ENCODE results near the gene SLC7A4.
"Not testable (repeated sequence)": the region's sequence is repeated elsewhere in the genome, so short reads cannot be mapped to it uniquely, and the experiment has no call there.

Gene SLC7A4

DNA sequence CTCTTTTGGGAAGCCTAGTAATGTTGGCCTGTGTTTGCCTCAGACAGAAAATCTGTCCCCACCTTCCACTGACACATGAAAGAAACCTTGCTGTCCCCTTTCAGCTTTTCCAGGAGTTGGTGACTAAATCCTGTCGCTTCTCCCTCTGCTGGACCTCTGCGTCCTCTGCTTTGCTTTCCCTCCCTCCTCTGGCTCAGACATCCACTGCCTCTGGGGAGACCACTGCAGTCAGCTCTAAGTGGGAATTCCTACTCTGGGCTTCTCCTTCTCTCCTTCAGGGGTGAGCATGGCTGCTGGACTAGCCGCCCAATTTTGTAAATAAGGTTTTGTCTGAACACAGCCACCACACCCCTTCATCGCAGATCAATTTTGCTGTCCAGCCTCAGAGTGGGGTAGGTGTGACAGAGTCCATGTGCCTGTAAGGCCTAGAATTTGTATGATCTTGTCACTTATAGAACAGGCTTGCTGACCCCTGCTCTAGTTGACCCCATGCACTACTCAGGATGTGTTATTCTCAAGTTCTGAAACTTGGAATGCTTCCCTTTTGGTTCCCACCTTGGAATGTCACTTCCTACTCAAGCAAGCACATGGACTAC, 36.4 kb upstream of the SLC7A4 start:
- H3K9me3 ChIP-seq (ENCODE audit: insufficient read depth, low read length): peaks cover 10% of the 10 kb centered on the region; the same call in 1 of the 2 replicates
- TF ChIP-seq SUZ12 (IDR thresholded peaks at IDR 0.05; ENCODE audit: extremely low read depth, insufficient read depth, insufficient read length) (no peak), ZNF274 (IDR thresholded peaks at IDR 0.05; ENCODE audit: low read depth, low read length) (no peak), YY1 (IDR thresholded peaks at IDR 0.05; ENCODE audit: insufficient read depth, insufficient read length) (no peak)
- H3K27me3 ChIP-seq (ENCODE audit: insufficient read depth, insufficient read length): no peaks in the 10 kb centered on the region

DNA sequence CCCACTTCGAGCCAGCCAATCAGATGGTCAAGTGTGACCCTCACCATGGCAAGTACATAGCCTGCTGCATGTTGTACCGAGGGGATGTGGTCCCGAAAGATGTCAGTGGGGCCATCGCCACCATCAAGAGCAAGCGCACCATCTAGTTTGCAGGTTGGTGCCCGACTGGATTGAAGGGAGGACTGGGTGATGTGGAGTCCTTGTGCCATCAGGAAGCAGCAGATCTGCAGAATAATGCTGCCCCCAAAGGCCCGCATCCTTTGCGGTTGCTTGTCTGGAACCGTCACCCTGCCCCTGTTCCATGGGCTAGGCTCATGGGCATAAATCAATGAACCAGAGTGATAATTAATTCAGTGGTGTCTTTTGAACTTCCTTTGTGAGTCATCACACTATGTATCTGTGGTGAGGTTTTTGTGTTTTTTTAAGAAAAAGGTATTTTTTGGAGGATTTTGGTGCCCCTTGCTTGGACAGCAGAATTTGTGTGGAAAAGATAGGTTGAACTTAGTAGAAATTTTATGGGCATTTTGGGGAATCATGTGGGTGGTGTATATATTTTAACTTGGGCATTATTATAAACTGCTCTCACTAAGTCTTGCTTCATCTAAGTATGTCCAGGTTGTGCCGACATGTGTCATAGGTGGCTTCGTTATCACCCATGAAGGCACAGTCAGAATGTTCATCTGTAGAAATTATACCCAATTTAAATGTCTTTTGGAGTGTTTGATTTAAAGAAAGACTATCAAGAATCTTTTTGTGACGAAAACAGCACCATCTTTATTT, 35.7 kb upstream of the SLC7A4 start:
- no peaks in the 10 kb centered on the region for H3K27me3 ChIP-seq (ENCODE audit: insufficient read depth, insufficient read length)
- TF ChIP-seq ZNF274 (IDR thresholded peaks at IDR 0.05; ENCODE audit: low read depth, low read length): no peak
- no peak for TF ChIP-seq SUZ12 (IDR thresholded peaks at IDR 0.05; ENCODE audit: extremely low read depth, insufficient read depth, insufficient read length)
- TF ChIP-seq YY1 (IDR thresholded peaks at IDR 0.05; ENCODE audit: insufficient read depth, insufficient read length): no peak
- no peak overlapping the region for H3K4me3 ChIP-seq (ENCODE audit: insufficient read length, low read depth)
- DNase-seq (ENCODE audit: low read depth, low spot score): no peak
- peaks cover 10% of the 10 kb centered on the region; the same call in 1 of the 2 replicates for H3K9me3 ChIP-seq (ENCODE audit: insufficient read depth, low read length)
- no peaks in the 10 kb centered on the region for H3K4me1 ChIP-seq (ENCODE audit: insufficient read depth, insufficient read length)
- H3K9ac ChIP-seq (ENCODE audit: insufficient read length, low read depth): no peak overlapping the region
- H3K36me3 ChIP-seq (ENCODE audit: insufficient read depth, insufficient read length, low read length): no peaks in the 10 kb centered on the region

More for the DNA sequence above, 36.4 kb upstream of the SLC7A4 start:
- no peak overlapping the region for H3K9ac ChIP-seq (ENCODE audit: insufficient read length, low read depth)
- H3K36me3 ChIP-seq (ENCODE audit: insufficient read depth, insufficient read length, low read length): no peaks in the 10 kb centered on the region
- no peak overlapping the region for H3K4me3 ChIP-seq (ENCODE audit: insufficient read length, low read depth)
- no peak for DNase-seq (ENCODE audit: low read depth, low spot score)
- H3K4me1 ChIP-seq (ENCODE audit: insufficient read depth, insufficient read length): no peaks in the 10 kb centered on the region

DNA sequence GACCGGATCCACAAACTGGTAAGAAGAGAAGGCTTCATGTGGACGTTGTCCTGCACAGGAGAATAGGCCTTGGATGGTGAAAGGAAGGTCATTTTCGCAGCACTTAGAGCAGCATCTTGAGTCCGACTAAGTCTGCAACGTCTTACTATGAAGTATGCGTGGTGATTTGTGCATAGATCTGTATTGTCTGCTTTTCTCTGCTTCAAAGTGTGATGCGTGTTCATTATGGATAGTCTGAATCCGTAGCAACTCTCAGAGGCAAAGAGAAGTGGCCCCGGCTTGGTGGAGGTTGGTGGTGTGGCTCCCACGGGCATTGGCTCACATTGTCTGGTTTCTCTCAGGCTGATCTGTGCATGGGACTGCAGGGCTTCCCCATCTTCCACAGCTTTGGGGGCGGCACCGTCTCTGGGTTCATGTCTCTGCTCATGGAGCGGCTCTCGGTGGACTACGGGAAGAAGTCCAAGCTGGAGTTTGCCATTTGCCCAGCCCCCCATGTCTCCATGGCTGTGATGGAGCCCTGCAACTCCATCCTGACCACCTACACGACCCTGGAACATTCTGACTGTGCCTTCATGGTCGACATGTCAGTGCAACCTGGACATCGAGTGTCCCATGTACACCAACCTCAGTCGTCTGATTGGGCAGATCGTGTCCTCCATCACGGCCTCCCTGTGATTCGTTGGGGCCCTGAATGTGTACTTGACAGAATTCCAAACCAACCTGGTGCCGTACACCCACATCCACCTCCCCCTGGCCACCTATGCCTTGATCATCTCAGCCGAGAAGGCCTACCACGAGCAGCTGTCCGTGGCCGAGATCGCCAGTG, 34.9 kb upstream of the SLC7A4 start:
- Histone ChIP-seq H3K9me3 (ENCODE audit: insufficient read depth, low read length) (peaks cover 6% of the 10 kb centered on the region; the same call in 1 of the 2 replicates), H3K4me3 (ENCODE audit: insufficient read length, low read depth) (no peak overlapping the region), H3K9ac (ENCODE audit: insufficient read length, low read depth) (no peak overlapping the region), H3K27me3 (ENCODE audit: insufficient read depth, insufficient read length) (no peaks in the 10 kb centered on the region), H3K4me1 (ENCODE audit: insufficient read depth, insufficient read length) (no peaks in the 10 kb centered on the region), H3K36me3 (ENCODE audit: insufficient read depth, insufficient read length, low read length) (no peaks in the 10 kb centered on the region)
- no peak for TF ChIP-seq SUZ12 (IDR thresholded peaks at IDR 0.05; ENCODE audit: extremely low read depth, insufficient read depth, insufficient read length)
- no peak for TF ChIP-seq ZNF274 (IDR thresholded peaks at IDR 0.05; ENCODE audit: low read depth, low read length)
- TF ChIP-seq YY1 (IDR thresholded peaks at IDR 0.05; ENCODE audit: insufficient read depth, insufficient read length): no peak
- no peak for DNase-seq (ENCODE audit: low read depth, low spot score)

DNA sequence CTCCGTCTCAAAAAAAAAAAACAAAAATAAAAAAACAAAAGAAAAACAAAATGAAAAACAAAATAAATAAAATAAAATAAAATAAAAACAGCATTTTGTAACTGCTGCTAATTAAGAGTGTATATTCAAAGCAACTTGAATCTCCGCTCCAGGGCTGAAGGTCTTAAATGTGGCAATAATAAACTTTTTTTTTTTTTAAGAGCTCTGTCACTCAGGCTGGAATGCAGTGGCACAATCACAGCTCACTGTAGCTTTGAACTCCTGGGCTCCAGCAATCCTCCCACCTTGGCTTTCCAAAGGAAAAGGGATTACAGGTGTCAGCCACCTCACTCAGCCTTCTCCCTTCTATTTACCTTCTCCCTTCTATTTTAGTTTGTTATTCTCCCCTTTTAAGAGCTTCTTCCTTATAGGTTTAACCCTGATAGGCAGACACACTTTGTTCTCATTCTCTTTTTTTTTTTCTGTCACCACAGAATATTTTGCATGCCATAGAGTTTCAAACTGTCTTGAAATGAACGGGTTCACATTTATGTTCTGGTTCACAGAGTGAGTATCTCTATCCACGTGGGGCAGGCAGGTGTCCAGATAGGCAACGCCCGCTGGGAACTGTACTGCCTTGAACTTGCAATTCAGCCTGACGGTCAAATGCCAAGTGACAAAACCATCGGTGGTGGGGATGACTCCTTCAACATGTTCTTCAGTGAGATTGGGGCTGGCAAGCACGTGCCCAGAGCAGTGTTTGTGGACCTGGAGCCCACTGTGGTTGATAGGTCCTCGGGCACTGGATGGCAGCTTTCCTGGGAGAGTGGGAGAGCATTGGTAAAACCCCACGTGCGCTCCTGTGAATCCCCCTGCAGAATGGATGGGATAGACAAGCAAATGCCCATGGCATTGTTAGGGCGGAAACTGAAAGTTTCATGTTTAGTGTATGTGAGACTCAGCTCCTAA, 32.8 kb upstream of the SLC7A4 start:
- no peak overlapping the region for H3K9ac ChIP-seq (ENCODE audit: insufficient read length, low read depth)
- no peaks in the 10 kb centered on the region for H3K36me3 ChIP-seq (ENCODE audit: insufficient read depth, insufficient read length, low read length)
- TF ChIP-seq YY1 (IDR thresholded peaks at IDR 0.05; ENCODE audit: insufficient read depth, insufficient read length): no peak
- TF ChIP-seq SUZ12 (IDR thresholded peaks at IDR 0.05; ENCODE audit: extremely low read depth, insufficient read depth, insufficient read length): no peak
- no peak for TF ChIP-seq ZNF274 (IDR thresholded peaks at IDR 0.05; ENCODE audit: low read depth, low read length)
- no peak for DNase-seq (ENCODE audit: low read depth, low spot score)
- no peaks in the 10 kb centered on the region for H3K9me3 ChIP-seq (ENCODE audit: insufficient read depth, low read length)
- no peak overlapping the region for H3K4me3 ChIP-seq (ENCODE audit: insufficient read length, low read depth)
- H3K27me3 ChIP-seq (ENCODE audit: insufficient read depth, insufficient read length): no peaks in the 10 kb centered on the region
- no peaks in the 10 kb centered on the region for H3K4me1 ChIP-seq (ENCODE audit: insufficient read depth, insufficient read length)

DNA sequence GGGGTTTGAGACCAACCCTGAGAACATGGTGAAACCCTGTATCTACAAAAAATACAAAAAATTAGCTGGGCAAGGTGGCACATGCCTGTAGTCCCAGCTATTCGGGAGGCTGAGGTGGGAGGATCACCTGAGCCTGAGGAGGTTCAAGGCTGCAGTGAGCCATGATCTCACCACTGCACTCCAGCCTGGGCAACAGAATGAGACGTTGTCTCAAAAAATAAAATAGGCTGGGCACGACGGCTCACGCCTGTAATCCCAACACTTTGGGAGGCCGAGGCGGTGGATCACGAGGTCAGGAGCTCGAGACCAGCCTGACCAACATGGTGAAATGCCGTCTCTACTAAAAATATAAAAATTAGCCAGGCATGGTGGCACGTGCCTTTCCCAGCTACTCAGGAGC, 32.1 kb upstream of the SLC7A4 start:
- not testable (repeated sequence) for H3K4me3 ChIP-seq (ENCODE audit: insufficient read length, low read depth)

DNA sequence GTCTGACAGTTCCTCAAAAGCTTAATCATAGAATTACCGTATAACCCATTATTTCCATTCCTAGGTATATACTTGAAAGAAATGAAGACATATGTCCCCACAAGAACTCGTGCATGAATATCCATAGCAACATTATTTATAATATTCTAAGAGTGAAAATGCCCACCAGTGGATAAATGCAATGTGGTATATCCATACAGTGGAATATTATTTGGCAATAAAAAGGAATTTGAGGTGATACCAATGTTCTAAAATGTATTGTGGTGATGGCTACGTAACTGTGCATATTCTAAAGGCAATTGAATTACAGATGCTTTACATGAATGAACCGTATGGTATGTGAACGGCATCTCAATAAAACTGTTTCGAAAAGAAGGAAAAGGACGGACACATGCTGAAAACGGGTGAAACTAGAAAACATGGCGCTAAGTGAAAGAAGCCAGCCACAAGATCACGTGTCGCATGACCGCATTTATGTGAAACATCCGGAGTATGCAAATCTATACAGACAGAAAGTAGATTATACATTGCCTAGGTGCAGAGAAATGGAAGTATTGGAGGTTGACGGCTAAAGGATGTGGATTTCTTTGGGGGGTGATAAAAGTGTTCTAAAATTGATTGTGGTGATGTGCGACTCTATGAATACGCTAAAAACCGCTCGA, 29.4 kb upstream of the SLC7A4 start:
- H3K36me3 ChIP-seq (ENCODE audit: insufficient read depth, insufficient read length, low read length); H3K9ac ChIP-seq (ENCODE audit: insufficient read length, low read depth); H3K9me3 ChIP-seq (ENCODE audit: insufficient read depth, low read length); H3K27me3 ChIP-seq (ENCODE audit: insufficient read depth, insufficient read length); H3K4me1 ChIP-seq (ENCODE audit: insufficient read depth, insufficient read length); H3K4me3 ChIP-seq (ENCODE audit: insufficient read length, low read depth); DNase-seq (ENCODE audit: low read depth, low spot score): not testable (repeated sequence)

More for the DNA sequence above, 32.1 kb upstream of the SLC7A4 start:
- not testable (repeated sequence) for H3K36me3 ChIP-seq (ENCODE audit: insufficient read depth, insufficient read length, low read length); H3K4me1 ChIP-seq (ENCODE audit: insufficient read depth, insufficient read length); H3K27me3 ChIP-seq (ENCODE audit: insufficient read depth, insufficient read length); H3K9me3 ChIP-seq (ENCODE audit: insufficient read depth, low read length); DNase-seq (ENCODE audit: low read depth, low spot score); H3K9ac ChIP-seq (ENCODE audit: insufficient read length, low read depth)

DNA sequence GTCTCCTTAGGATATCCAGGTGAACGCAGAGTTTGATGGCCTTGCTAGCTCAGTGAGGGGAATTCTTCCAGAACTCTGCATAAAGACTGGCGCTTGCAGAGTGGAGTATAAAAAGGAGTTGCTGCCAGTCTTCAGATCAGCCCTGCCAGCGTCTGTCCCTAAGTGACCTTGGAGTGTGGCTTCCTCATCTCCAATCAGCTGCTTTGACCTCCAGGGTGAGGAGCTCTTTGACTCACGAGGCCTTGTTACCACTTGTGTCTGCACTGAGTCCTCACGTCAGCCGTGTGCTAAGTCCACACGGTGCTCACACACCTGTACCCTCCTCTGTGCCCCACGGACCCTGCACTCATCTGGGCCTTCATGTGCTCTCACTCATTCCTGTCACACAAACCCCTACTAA, 28.0 kb upstream of the SLC7A4 start:
- H3K4me3 ChIP-seq (ENCODE audit: insufficient read length, low read depth); H3K9ac ChIP-seq (ENCODE audit: insufficient read length, low read depth); H3K4me1 ChIP-seq (ENCODE audit: insufficient read depth, insufficient read length); H3K27me3 ChIP-seq (ENCODE audit: insufficient read depth, insufficient read length); H3K36me3 ChIP-seq (ENCODE audit: insufficient read depth, insufficient read length, low read length); H3K9me3 ChIP-seq (ENCODE audit: insufficient read depth, low read length); DNase-seq (ENCODE audit: low read depth, low spot score): not testable (repeated sequence)
